ENCODE data around the gene MLX.

DNA sequence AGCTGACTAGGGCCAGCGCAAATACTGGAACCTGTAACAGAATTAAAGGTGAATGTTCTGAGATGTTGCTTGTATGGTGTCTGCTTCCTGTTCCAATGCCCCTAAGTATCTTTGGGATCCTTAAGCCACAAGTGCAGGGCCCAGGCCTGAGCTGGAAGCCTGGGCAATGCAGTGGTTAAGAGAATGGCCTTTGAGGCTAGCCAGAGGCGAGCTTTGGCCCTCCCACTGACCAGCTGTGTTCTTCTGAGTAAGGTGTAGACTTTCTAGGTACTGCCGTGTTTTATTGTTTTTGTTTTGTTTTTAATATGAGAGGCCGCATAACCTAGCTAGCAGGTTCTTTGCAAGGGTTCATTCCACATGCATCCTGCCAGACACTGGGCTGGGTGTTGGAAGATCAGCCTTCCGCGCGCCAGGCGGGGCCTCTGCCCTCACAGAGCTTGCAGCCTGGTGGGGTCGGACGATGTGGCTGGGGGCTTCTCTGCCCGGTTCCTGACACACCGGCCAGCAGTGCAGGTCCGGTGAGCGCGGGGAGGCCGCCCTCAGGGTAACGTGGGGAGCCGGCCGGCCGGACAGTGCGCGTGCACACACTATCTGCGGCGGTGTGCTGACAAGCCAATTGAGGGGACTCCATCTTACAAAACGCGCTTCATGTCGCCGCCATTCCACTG, 551 bp upstream of the MLX start:
- TF ChIP-seq, protein P1, sequence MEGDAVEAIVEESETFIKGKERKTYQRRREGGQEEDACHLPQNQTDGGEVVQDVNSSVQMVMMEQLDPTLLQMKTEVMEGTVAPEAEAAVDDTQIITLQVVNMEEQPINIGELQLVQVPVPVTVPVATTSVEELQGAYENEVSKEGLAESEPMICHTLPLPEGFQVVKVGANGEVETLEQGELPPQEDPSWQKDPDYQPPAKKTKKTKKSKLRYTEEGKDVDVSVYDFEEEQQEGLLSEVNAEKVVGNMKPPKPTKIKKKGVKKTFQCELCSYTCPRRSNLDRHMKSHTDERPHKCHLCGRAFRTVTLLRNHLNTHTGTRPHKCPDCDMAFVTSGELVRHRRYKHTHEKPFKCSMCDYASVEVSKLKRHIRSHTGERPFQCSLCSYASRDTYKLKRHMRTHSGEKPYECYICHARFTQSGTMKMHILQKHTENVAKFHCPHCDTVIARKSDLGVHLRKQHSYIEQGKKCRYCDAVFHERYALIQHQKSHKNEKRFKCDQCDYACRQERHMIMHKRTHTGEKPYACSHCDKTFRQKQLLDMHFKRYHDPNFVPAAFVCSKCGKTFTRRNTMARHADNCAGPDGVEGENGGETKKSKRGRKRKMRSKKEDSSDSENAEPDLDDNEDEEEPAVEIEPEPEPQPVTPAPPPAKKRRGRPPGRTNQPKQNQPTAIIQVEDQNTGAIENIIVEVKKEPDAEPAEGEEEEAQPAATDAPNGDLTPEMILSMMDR (IDR thresholded peaks at IDR 0.05; ENCODE audit: low read depth, low read length, poor library complexity, severe bottlenecking): no peak
- no peak for TF ChIP-seq EZH2phosphoT487 (IDR thresholded peaks at IDR 0.05; ENCODE audit: borderline replicate concordance, low read length)

Data from DOHH2 (cell line).